Adrenal gland (tissue), 12 donors: ENCODE data around the gene TRAF4. TPM values are rescaled to one million over a fixed set of nuclear protein-coding genes. Genes with fewer than 3 reads are reported as not detected.

Source experiments
- DNase-seq, 7 donors: peaks; one replicate each; pipeline ENCODE4 v3.0.0-alpha.2; 2019 to 2020
- H3K27ac ChIP-seq, 5 donors: fragments of 200-600 bp; sonication (generic) in 4 of 5; 1 replicate in 3 of 5; 2 replicates in 2 of 5; pipeline versions ENCODE4 v1.5.1 to v1.8.0; 2016 to 2020; ENCODE audit warnings: mild to moderate bottlenecking in 1 of 5
- H3K27me3 ChIP-seq: fragments of 200-600 bp; 2 replicates; pipeline ENCODE4 v1.8.0; 2021
- H3K36me3 ChIP-seq, 2 donors: fragments of 200-600 bp; replicated peaks in 1 of 2; 1 replicate in 1 of 2; 2 replicates in 1 of 2; pipeline versions ENCODE4 v1.5.1 to v1.8.0; 2018 to 2022
- H3K4me1 ChIP-seq, 2 donors: fragments of 200-600 bp; replicated peaks in 1 of 2; 1 replicate in 1 of 2; 2 replicates in 1 of 2; pipeline versions ENCODE4 v1.5.1 to v1.8.0; 2018 to 2021
- H3K4me3 ChIP-seq, 4 donors: fragments of 200-600 bp; sonication (generic) in 3 of 4; one replicate each; pipeline ENCODE4 v1.5.1; 2016 to 2018
- H3K9me3 ChIP-seq, 3 donors: fragments of 200-600 bp; sonication (generic) in 1 of 3; replicated peaks in 1 of 3; 1 replicate in 2 of 3; 2 replicates in 1 of 3; pipeline versions ENCODE4 v1.5.1 to v1.8.0; 2016 to 2021
- POLR2A ChIP-seq, 2 donors: fragments of 450-650 bp; IDR thresholded peaks; one replicate each; pipeline ENCODE4 v1.6.1; 2017; ENCODE audit warnings: antibody characterized with exemption in 2 of 2, mild to moderate bottlenecking in 2 of 2, moderate library complexity in 1 of 2
- WGBS, 4 donors: extraction: QIAGEN DNeasy Blood & Tissue Kit in 2 of 4; methylation state at CpG; one replicate each; pipeline versions ENCODE4 v1.1.5 to v1.1.7; 2013 to 2017; 5-methylcytosine and 5-hydroxymethylcytosine counted together
- intact Hi-C, 2 donors: fragments of 100-400 bp; cut with DNase I; formaldehyde crosslinking; loops; one replicate each; pipeline versions ENCODE4 v1.14.1 to v1.15.0; 2022 to 2023
- polyA plus RNA-seq, 3 donors: library from polyadenylated mRNA; stranded (reverse); fragments of 200-250 nt in 2 of 3; fragments of 350-450 nt in 1 of 3; fragmentation: Illumina TruSeq in 1 of 3; extraction: RNeasy Lipid Tissue Mini Kit (QIAGEN cat#74804) in 1 of 3; gene quantifications; one replicate each; pipeline ENCODE4 v1.2.3, GENCODE V29; 2013 to 2014
- total RNA-seq, 9 donors: library from RNA; depleted of rRNA in 4 of 9; stranded (reverse); fragments of >200 nt in 4 of 9; fragments of 120-200 nt in 1 of 9; fragmentation: NEBNext Ultra II Directional in 1 of 9; extraction: Animal tissue kit (Norgen Biotek cat#: 25700) in 1 of 9; gene quantifications; one replicate each; pipeline versions ENCODE4 v1.1.0 to v1.2.4, GENCODE V29; 2013 to 2023
- TF ChIP-seq, protein P1 (sequence below), 6 experiments: fragments of 450-650 bp in 4 of 6; fragments of 200-600 bp in 2 of 6; sonication (generic) in 1 of 6; IDR thresholded peaks; 1 replicate in 5 of 6; 2 replicates in 1 of 6; pipeline versions ENCODE4 v1.5.1 to v1.8.0; 2016 to 2021; ENCODE audit warnings: antibody characterized with exemption in 6 of 6, mild to moderate bottlenecking in 2 of 6, moderate library complexity in 1 of 6
- donor health status: healthy with polysubstance abuse.
- donor health status: Bipolar disorder and iron deficiency.
- donor health status: DM: yes; HTN: yes; CAD: no.
- donor health status: DM: no; HTN: no; CAD: no.
- donor health status: DM: no; HTN: no; CAD: no.
- donor health status: DM: yes; HTN: yes; CAD: no.

TRAF4 gene
- total and polyA plus RNA-seq, 12 donors = 8.2 to 50.5 (median 22.1) TPM

DNA sequence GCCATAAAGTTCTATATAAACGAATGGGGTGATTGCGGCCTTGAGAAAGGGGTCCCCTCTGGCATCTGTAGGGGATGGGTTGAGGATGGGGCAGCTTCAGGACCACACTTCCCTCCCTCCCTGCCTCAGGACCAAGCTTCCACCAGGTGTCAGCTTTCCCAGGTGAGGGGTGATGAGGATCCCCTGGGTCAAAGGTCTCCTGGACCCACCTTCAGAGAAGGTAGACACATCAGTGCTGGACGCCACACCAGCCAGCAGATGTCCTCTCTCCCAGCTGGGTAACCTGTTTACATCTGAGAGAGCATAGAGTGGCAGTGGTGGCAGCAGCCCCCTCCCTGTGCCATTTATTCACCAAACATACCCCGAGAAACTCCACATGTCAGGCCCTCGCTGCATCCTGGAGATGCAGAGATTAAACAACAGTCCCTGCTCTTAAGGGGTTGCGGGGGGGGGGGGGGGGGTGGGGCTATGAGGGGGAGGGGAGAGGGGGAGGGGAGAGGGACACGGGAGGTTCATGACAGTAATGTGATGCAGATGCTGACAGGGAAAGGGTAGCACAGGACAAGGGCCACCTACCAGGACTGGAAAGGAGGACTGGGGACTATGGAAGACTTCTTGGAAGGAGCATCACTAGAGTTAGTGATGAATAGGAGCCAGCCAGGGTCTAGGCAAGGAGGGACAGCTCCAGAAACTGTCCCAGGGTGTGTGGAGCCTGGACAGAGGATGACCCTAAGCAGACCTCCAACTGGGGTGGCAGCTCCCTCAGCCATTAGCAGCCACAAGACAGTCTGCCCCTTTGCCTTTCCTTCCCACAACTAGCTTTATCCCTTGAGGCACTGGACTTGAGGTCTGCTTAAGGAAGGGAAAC, 37.1 kb upstream of the TRAF4 start:
- Histone ChIP-seq H3K27ac (no peak overlapping the region), H3K36me3 (peaks cover 0 to 18% of the 10 kb centered on the region in 2 donors), H3K4me1 (peaks cover 5 to 12% of the 10 kb centered on the region in 2 donors), H3K9me3 (no peaks in the 10 kb centered on the region), H3K27me3 (no peaks in the 10 kb centered on the region), H3K4me3 (no peak overlapping the region)
- intact Hi-C loops = loop anchor here in 1 of 2 donors (10.0 kb wide), 1 partner anchor 52 kb away; no protein-coding TSS in a partner anchor
- DNase-seq = no peak
- 49 to 76% (median 60%) methylated on average over 2 to 6 of the region's 7 CpGs for whole genome bisulfite sequencing, 4 donors
- TF ChIP-seq, protein P1, sequence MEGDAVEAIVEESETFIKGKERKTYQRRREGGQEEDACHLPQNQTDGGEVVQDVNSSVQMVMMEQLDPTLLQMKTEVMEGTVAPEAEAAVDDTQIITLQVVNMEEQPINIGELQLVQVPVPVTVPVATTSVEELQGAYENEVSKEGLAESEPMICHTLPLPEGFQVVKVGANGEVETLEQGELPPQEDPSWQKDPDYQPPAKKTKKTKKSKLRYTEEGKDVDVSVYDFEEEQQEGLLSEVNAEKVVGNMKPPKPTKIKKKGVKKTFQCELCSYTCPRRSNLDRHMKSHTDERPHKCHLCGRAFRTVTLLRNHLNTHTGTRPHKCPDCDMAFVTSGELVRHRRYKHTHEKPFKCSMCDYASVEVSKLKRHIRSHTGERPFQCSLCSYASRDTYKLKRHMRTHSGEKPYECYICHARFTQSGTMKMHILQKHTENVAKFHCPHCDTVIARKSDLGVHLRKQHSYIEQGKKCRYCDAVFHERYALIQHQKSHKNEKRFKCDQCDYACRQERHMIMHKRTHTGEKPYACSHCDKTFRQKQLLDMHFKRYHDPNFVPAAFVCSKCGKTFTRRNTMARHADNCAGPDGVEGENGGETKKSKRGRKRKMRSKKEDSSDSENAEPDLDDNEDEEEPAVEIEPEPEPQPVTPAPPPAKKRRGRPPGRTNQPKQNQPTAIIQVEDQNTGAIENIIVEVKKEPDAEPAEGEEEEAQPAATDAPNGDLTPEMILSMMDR (IDR thresholded peaks at IDR 0.05) = no peak
- no peak for TF ChIP-seq POLR2A (IDR thresholded peaks at IDR 0.05)

- Histone ChIP-seq H3K36me3 (peaks cover 0 to 11% of the 10 kb centered on the region in 2 donors), H3K27ac (no peak overlapping the region), H3K4me1 (peaks cover 8 to 14% of the 10 kb centered on the region in 2 donors), H3K4me3 (no peak overlapping the region), H3K9me3 (no peaks in the 10 kb centered on the region), H3K27me3 (no peaks in the 10 kb centered on the region)
- intact Hi-C loops = loop anchor here in 1 of 2 donors (10.0 kb wide), 1 partner anchor 53 kb away; no protein-coding TSS in a partner anchor
- TF ChIP-seq POLR2A (IDR thresholded peaks at IDR 0.05) = no peak
- TF ChIP-seq, protein P1 (IDR thresholded peaks at IDR 0.05) = no peak
- no peak for DNase-seq
- WGBS, 4 donors = 83 to 95% (median 92%) methylated on average over 2 of the region's 2 CpGs
Measured at GRCh38 chr17:28707339-28707720, 36.5 kb upstream of the TRAF4 start.

DNA sequence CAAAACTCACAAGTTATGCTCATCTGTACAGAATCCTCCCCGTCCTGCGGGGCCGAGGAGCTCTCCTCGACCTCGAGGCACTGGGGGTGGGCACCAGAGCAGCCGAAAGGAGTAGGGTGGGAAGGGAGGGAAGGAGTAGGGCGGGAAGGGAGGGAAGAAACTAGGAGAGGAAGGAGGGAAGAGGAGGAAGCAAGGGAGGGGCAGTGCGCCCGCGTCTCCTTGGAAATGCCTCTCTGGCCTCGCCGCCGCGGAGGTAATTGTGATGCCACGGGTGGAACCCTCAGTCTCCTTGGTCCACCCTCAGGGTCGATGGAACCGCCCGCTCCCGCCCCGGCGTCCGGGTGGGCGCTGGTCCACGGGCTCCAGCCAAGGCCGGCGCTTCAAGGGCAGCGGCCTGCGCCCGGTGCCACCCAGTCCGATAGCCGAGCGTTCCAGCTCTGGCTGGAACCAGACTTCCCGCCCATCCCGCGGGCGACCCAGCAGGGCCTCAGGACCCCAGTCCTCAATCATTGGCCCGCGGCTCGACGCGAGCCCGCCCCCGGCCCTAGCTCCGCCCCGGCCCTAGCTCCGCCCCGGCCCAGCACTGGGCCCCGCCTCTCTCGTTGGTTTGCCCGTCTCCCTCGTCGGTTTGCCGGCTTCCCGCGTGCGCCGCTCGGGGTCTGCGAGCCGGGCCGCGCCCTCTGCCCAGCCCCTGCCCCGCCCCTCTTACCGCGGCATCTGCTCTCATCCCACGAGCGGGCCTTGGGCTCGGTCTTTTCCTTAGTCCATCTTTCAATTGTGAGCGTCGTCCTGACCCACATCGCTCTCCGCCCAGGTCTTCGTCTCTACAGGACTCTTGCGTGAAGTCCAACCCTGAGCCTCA, 32.7 kb upstream of the TRAF4 start:
- Histone ChIP-seq H3K4me3 (peak overlapping the region in 2 of 4 donors; percentile 18 to 61), H3K36me3 (peaks cover 0 to 20% of the 10 kb centered on the region in 2 donors), H3K27me3 (no peaks in the 10 kb centered on the region), H3K27ac (peak overlapping the region; percentile 73 to 94 (median 78)), H3K9me3 (no peaks in the 10 kb centered on the region), H3K4me1 (peaks cover 8 to 14% of the 10 kb centered on the region in 2 donors)
- WGBS, 4 donors = 1% methylated on average over 48 to 74 of the region's 74 CpGs
- TF ChIP-seq POLR2A (IDR thresholded peaks at IDR 0.05) = peak; percentile 57 to 64
- TF ChIP-seq, protein P1 (IDR thresholded peaks at IDR 0.05) = peak in 1 of 6 experiments; percentile 2
- intact Hi-C loops = no loop called here
- peak; percentile 85 to 93 (median 90) for DNase-seq

- intact Hi-C loops = no loop called here
- peaks cover 0 to 20% of the 10 kb centered on the region in 2 donors for H3K36me3 ChIP-seq
- no peaks in the 10 kb centered on the region for H3K9me3 ChIP-seq
- DNase-seq = no peak
- peak within 1 kb of the TSS in 2 of 4 donors; percentile 18 to 61 for H3K4me3 ChIP-seq
- peaks cover 12 to 19% of the 10 kb centered on the region in 2 donors for H3K4me1 ChIP-seq
- TF ChIP-seq POLR2A (IDR thresholded peaks at IDR 0.05) = no peak
- TF ChIP-seq, protein P1 (IDR thresholded peaks at IDR 0.05) = no peak
- no peaks in the 10 kb centered on the region for H3K27me3 ChIP-seq
- H3K27ac ChIP-seq = peak within 1 kb of the TSS; percentile 73 to 94 (median 78)
- 3 to 9% (median 5%) methylated on average over 9 to 20 of the region's 20 CpGs for WGBS, 4 donors
Measured at GRCh38 chr17:28711723-28712031, 32.1 kb upstream of the TRAF4 start, which contains the start of gene PROCA1. PROCA1 (minus strand) TSS chr17:28711888; CDS start chr17:28711660, 228 bp downstream.
